Tibial artery (tissue), 4 donors: ENCODE measurements around the gene SMIM41.
A peak's percentile ranks its signal among the peaks of the same experiment; 100 is the strongest.

ENCODE experiments used
- DNase-seq, 2 donors: peaks; one replicate each; pipeline ENCODE4 v3.0.0-alpha.2; 2019
- H3K27ac ChIP-seq, 2 donors: fragments of 200-600 bp; sonication (generic) in 1 of 2; 1 replicate in 1 of 2; 2 replicates in 1 of 2; pipeline ENCODE4 v1.5.1; 2018 to 2019; ENCODE audit warnings: mild to moderate bottlenecking in 1 of 2
- H3K27me3 ChIP-seq, 2 donors: fragments of 200-600 bp; sonication (generic) in 1 of 2; one replicate each; pipeline versions ENCODE4 v1.5.1 to v1.6.0; 2016 to 2019
- H3K36me3 ChIP-seq, 3 donors: fragments of 200-600 bp; sonication (generic) in 2 of 3; one replicate each; pipeline ENCODE4 v1.5.1; 2016 to 2019; ENCODE audit warnings: mild to moderate bottlenecking in 2 of 3
- H3K4me1 ChIP-seq, 4 donors: fragments of 200-600 bp; sonication (generic) in 2 of 4; 1 replicate in 3 of 4; 2 replicates in 1 of 4; pipeline ENCODE4 v1.5.1; 2016 to 2019
- H3K4me3 ChIP-seq, 2 donors: fragments of 200-600 bp; sonication (generic) in 1 of 2; 1 replicate in 1 of 2; 2 replicates in 1 of 2; pipeline ENCODE4 v1.5.1; 2018 to 2019; ENCODE audit warnings: mild to moderate bottlenecking in 2 of 2
- H3K9me3 ChIP-seq, 3 donors: fragments of 200-600 bp; sonication (generic) in 1 of 3; one replicate each; pipeline ENCODE4 v1.5.1; 2016 to 2019
- intact Hi-C: fragments of 100-400 bp; cut with DNase I; formaldehyde crosslinking; loops from one replicate; pipeline ENCODE4 v1.15.0; 2023; ENCODE audit warnings: low total_unique reads
- TF ChIP-seq, protein P1 (sequence below), 2 experiments: fragments of 200-600 bp in 1 of 2; fragments of 450-650 bp in 1 of 2; IDR thresholded peaks; one replicate each; pipeline ENCODE4 v1.5.1; 2017 to 2019; ENCODE audit warnings: antibody characterized with exemption in 2 of 2, mild to moderate bottlenecking in 1 of 2, moderate library complexity in 1 of 2

Gene SMIM41

DNA sequence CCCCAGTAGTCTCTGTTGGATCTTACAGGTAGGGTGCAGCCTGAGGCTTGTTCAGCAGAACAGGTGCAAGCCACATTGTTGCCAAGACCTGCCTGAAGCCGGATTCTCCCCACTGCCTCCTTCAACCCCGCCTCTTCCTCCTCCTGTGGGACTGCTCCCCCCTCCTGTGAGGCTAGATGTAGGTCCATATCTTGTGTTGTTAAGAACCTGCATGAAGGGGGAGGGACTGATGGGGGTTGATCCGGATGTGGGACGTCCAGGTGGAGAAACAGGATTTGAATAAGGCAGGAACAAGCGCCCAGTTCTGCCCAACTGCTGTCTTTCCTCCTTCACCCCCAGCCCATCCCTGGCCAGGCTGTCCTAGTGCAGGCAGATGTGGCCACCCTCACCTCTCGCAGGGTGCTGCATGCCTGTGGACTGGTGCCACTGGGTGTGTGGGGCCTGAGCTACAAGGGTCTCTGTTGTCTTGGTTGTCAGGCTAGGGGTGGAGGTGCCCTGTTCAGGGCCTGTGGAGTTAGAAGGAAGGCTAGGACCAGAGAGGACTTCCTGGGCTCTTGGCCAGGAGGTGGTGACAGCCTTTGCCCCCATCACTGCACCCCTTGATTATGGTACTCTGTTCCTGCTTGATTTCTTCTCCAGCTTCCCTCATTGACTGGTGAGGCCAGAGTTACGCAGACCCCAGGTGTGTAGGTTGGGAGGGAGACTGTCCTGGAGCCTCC lies 26.9 kb upstream of the SMIM41 start:
- no peak for DNase-seq
- Histone ChIP-seq H3K9me3 (no peaks in the 10 kb centered on the region), H3K27ac (peak overlapping the region; percentile 98 to 100), H3K27me3 (no peaks in the 10 kb centered on the region), H3K4me3 (peak overlapping the region; percentile 64 to 73), H3K36me3 (peaks cover 35 to 51% (median 42%) of the 10 kb centered on the region in 3 donors), H3K4me1 (peaks cover 0 to 51% (median 28%) of the 10 kb centered on the region in 4 donors)
- TF ChIP-seq, protein P1, sequence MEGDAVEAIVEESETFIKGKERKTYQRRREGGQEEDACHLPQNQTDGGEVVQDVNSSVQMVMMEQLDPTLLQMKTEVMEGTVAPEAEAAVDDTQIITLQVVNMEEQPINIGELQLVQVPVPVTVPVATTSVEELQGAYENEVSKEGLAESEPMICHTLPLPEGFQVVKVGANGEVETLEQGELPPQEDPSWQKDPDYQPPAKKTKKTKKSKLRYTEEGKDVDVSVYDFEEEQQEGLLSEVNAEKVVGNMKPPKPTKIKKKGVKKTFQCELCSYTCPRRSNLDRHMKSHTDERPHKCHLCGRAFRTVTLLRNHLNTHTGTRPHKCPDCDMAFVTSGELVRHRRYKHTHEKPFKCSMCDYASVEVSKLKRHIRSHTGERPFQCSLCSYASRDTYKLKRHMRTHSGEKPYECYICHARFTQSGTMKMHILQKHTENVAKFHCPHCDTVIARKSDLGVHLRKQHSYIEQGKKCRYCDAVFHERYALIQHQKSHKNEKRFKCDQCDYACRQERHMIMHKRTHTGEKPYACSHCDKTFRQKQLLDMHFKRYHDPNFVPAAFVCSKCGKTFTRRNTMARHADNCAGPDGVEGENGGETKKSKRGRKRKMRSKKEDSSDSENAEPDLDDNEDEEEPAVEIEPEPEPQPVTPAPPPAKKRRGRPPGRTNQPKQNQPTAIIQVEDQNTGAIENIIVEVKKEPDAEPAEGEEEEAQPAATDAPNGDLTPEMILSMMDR (IDR thresholded peaks at IDR 0.05) = no peak
- intact Hi-C loops = no loop called here

- no peaks in the 10 kb centered on the region for H3K9me3 ChIP-seq
- no peaks in the 10 kb centered on the region for H3K27me3 ChIP-seq
- TF ChIP-seq, protein P1 (IDR thresholded peaks at IDR 0.05) = no peak
- H3K27ac ChIP-seq = peak overlapping the region; percentile 98 to 100
- DNase-seq = no peak
- H3K36me3 ChIP-seq = peaks cover 46 to 61% (median 52%) of the 10 kb centered on the region in 3 donors
- intact Hi-C loops = no loop called here
- H3K4me3 ChIP-seq = peak overlapping the region; percentile 64 to 73
- peaks cover 0 to 51% (median 28%) of the 10 kb centered on the region in 4 donors for H3K4me1 ChIP-seq
These were observed 25.8 kb upstream of the SMIM41 start for GRCh38 chr12:52053536-52054209.

DNA sequence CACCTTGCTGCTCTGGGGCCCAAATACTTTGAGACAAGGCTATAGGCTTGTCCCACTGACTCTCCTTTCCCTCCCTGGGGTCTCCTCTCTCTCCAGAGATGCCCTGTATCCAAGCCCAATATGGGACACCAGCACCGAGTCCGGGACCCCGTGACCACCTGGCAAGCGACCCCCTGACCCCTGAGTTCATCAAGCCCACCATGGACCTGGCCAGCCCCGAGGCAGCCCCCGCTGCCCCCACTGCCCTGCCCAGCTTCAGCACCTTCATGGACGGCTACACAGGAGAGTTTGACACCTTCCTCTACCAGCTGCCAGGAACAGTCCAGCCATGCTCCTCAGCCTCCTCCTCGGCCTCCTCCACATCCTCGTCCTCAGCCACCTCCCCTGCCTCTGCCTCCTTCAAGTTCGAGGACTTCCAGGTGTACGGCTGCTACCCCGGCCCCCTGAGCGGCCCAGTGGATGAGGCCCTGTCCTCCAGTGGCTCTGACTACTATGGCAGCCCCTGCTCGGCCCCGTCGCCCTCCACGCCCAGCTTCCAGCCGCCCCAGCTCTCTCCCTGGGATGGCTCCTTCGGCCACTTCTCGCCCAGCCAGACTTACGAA lies 25.2 kb upstream of the SMIM41 start:
- Histone ChIP-seq H3K4me1 (peaks cover 0 to 45% (median 26%) of the 10 kb centered on the region in 4 donors), H3K27me3 (no peaks in the 10 kb centered on the region), H3K36me3 (peaks cover 52 to 68% (median 59%) of the 10 kb centered on the region in 3 donors), H3K27ac (peak overlapping the region; percentile 98 to 100), H3K4me3 (peak overlapping the region in 1 of 2 donors; percentile 73), H3K9me3 (no peaks in the 10 kb centered on the region)
- no peak for DNase-seq
- TF ChIP-seq, protein P1 (IDR thresholded peaks at IDR 0.05) = no peak
- intact Hi-C loops = no loop called here

DNA sequence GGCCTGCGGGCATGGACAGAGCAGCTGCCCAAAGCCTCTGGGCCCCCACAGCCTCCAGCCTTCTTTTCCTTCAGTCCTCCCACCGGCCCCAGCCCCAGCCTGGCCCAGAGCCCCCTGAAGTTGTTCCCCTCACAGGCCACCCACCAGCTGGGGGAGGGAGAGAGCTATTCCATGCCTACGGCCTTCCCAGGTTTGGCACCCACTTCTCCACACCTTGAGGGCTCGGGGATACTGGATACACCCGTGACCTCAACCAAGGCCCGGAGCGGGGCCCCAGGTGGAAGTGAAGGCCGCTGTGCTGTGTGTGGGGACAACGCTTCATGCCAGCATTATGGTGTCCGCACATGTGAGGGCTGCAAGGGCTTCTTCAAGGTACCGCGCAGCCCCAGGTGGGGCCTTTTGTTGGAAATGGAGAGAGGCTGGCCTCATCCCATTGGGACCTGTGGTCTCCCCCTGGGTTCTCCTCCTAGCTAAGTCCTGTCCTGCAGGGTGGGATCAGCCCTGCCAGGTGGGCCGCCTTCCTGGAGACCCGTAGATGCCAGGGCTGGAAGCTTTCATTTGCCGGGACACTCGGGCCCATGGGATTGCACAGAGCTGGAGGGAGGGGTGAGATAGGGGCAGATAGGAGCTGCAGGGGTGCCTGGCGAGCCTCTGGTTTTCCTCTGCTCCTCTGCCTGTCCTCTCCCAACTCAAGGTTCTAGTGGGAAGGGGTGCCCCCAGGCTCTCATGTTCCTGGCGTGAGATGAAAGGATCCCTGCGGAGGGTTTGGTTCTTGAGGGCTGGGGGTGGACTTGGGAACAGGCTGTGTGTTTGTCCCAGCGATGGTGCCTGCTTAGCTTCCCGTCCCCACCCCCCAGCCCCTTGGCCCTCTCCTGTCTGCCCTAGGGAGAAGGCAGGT lies 24.4 kb upstream of the SMIM41 start:
- DNase-seq = no peak
- H3K4me1 ChIP-seq = peaks cover 0 to 38% (median 19%) of the 10 kb centered on the region in 4 donors
- H3K27me3 ChIP-seq = no peaks in the 10 kb centered on the region
- TF ChIP-seq, protein P1 (IDR thresholded peaks at IDR 0.05) = no peak
- intact Hi-C loops = no loop called here
- H3K4me3 ChIP-seq = no peak overlapping the region
- no peaks in the 10 kb centered on the region for H3K9me3 ChIP-seq
- peak overlapping the region in 1 of 2 donors; percentile 100 for H3K27ac ChIP-seq
- peaks cover 55 to 75% (median 65%) of the 10 kb centered on the region in 3 donors for H3K36me3 ChIP-seq
